COLO668 (cell line): ENCODE results near the gene HOXB4.

Experiments used
- DNase-seq: peaks from one replicate; lab custom pipeline; 2025; ENCODE audit not compliant: unreplicated experiment; lab: John Stamatoyannopoulos, UW

The HOXB4 gene

DNA sequence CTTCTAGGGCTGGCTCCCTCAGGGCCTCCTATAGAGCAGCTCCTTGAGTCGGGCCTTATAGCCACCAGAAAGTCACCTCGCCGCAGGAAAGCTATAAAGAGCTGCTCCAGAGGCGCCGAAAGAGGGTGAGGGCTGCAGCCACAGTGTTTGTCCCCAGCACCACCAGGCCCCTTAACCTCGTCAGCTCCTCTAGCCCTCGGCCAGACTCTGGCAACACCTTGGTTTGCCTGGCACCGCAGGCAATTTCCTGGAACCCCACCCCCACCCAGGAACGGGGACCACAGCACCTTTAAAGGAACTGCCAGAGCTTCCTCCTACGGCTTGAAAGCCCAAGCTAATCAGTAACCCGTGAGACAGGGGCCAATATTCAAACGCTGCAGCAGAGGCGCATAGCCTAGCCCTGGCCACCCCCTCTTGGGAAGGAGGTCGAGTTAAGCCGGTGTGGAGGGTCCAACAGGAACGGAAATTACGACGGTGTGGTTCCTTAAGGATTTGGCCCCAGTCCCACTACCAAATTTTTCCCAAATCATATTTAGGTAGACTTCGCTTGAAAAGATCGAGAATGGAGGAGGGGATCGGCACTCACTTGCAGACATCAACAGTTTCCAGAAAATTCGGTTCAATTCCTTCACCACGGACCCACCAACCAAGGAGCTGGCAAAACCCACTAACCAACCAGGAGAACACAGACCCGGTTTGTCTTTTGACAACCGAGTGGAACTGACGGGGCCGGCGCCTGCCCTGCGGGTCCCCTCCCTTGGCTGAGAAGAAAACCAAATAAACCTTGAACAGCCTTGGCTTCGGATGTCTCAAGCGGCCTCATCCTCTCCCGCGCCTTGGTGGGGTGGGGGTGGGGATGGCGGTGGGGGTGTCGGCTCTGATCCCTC lies 23.6 kb upstream of the HOXB4 start:
- DNase-seq = peak; percentile 61

DNA sequence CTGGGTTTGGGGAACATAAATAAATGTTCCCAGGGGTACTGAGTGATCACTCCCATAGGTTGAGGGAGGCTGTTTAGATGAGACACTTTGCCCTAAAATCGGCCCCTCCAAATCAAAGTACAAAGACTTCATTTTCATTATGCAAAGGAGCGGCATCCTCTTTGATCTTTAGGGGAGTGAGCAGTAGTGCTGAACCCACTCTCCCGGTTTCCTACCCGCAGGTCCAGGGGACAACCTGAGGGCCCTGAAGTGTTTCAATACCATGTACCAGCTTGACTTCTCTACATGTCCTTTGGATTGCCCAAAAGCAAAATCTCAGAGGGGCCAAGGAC lies 23.0 kb upstream of the HOXB4 start:
- DNase-seq = no peak

DNA sequence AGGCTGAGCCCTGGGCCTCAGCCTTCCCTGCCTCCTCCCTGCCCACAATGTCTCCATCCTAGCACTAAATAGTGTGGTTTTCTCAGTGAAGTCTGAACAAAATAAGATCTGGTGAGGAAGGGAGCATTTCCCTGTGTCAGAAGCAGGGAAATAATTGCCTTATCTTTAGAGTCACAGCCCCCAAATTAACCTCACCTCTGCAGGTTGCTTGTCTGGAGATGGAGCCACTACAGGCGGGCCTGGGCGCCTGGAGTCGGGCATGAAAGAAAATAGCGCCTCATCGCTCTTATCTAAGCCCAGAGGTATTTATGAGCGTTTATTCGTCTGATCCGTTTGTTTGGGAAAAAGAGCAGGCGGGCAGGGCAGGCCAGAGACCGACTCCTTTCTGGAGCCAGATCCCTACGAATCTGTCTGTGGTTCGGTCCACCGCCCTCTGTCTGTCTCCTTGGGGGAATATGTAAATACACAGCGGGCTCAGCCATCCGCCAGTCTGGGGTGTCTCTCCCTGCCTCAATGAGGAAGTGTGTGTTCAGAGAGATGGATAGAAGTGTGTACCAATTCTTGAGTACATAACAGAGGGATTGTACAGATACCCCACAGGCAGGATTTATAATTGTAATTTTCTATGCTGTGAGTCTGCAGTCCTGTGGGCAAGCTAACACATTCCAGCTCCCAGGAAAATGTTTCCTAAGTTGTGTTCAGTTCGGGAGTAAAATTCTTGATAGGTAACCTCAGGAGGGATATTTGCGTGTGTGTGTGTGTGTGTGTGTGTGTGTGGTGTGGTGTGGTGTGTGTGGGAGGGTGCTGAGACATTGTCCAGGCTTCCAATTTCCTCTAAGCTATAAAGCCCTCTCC lies 22.3 kb upstream of the HOXB4 start:
- peak; percentile 17 for DNase-seq

DNA sequence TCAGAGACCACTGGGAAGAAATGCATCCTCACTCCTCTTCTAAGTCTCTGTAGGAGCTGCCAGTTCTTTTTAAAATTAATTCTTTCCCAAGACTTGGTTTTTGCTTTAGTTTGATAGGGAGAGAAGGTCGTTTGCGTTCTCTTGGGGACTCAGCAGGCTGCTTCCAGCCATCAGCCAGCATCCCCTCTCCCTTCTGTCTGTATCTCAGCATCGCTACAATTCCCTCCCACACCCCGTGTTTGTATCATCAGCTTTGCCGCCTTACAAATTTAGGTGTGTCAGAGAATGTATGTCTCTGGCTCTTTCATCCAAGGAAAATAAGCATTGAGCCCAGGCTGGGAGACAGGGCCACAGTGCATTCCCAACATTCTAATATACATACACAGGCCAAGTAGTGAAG lies 21.2 kb upstream of the HOXB4 start:
- DNase-seq = no peak

DNA sequence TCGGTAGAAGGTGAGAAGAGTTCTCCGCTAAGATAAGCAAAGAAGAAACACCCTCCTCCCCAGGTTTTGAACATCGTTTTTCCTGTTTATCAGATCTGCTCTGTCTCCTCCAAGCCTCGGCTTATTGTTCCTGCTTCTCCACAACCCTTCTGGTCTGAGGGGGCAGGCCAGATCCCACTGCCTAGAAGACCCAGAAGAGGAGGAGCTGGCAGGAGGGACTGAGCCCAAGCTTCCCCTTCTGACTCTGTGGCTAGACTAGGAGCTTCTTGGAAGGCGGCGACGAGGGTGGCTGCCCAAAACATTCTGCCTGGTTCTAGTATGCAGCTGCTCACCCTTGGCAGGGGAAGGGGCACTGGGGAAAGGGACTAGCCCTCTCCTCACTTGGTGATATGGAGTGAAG lies 20.6 kb upstream of the HOXB4 start:
- DNase-seq = no peak

DNA sequence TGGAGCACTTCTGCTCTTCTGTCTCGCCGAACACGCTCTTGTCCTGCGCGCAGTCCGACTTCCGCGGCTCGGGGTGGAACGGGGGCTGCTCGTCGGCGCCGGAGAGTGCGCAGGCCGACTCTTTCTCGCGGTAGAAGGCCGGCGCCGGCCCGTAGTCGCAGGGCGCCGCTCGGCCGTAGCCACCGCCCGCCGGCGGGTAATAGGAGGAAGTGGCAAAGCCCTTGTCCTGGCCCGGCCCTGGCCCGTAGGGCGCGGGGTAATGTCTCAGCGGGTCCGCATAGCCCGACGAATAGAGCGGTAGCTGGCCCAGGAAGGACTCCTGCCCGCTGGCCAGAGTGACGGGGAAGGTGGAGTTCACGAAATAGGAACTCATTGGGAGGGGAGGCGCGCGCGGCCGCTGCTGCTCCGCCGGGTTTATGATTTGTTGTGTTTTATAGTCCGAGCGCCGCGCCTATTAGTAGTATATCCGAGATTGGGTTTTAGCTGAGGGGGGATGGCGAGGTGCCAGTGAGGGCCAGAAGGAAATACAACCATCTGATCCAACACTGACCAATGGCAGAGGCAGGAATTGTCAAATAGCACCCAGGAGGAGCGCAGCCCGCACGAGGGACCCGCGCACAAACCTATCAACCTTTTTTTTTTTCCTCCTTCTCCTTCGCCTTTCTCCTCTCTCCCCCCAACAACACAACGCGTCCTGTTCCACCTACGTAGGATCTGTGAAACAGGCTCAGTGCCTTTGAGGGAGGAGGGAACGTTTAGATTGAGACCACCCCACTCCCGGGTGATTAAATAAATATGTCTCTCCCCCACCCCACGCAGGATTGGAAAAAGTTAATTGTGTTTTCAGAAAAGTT lies 19.9 kb upstream of the HOXB4 start:
- DNase-seq = peak; percentile 73

DNA sequence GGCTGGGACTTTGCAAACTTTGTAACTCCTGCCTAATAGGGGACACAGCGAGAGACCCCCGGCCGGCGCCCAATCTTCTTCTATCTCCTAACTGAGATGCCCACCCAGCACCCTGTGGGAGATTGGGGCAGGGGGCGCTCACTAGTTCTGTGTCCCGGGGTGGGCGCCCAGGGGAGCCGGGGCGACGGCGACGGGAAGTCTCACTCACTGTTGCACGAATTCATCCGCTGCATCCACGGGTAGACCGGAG lies 19.3 kb upstream of the HOXB4 start:
- DNase-seq = no peak

DNA sequence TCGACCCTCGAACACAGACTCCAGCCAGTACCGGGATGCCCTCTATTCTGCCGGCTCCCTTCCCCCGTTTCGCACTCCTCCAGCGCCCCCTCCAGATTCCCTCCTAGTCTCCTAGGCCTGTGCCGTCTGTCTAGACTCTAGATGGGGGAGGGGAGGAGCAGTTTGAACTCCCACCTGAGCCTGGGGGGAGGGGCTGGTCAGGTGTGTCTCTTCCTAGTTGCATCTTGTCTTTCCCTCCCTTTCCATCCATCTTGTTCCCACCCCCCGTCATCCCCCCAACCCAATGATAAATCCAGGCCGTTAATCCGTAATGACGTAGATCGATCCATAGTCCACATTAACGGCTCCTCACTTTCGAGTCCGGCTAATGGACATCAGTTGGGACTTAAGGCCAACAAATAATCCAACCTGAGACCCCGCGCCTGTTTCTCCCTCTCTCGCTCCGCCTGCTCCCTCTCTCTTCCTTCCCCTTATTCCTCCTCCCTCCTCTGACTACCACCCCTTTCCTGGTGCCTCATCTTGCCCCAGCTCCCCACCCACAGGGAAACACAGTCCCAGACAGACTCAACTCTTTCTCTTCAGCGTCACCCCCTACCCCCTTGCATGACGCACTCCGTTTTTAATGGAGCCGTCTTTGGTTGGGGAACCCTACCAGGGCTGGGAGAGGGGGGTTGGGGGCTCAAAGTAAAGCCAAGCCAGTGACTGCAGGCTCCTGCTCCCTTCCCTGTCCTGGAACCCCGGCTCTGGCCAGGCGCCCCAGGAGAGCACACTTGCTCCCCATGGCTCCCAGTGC lies 18.8 kb upstream of the HOXB4 start:
- peak; percentile 77 for DNase-seq

DNA sequence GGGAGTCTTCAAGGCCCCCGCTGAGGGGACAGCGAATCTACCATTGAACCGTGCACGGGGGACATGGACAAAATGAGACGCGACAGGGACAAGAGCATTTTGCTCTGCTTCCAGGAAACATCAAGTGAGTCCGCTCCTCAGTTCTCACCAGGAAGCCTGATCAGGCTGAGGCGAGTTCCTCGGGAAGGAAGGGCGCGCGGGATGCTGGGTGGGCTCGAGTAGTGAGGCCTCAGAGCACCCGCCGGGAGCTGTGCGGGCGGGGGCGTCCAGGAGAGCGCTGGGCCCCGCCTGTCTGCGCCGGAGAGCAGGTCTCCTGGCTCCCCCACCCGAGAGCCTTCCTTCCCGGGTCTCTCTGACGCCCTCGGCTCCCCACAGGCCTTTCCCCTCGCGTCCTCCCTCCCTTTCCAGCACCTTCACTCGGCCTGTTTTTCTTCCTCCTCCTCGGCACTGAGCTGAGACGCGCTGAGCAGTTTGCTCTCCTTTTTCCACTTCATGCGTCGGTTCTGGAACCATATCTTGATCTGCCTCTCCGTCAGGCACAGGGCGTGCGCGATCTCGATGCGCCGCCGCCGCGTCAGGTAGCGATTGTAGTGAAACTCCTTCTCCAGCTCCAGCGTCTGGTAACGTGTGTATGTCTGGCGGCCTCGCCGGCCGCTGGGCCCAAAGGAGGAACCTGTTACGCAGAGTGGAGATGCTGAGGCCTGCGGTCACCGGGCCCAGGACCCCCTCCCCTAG lies 18.0 kb upstream of the HOXB4 start:
- DNase-seq = peak; percentile 69

DNA sequence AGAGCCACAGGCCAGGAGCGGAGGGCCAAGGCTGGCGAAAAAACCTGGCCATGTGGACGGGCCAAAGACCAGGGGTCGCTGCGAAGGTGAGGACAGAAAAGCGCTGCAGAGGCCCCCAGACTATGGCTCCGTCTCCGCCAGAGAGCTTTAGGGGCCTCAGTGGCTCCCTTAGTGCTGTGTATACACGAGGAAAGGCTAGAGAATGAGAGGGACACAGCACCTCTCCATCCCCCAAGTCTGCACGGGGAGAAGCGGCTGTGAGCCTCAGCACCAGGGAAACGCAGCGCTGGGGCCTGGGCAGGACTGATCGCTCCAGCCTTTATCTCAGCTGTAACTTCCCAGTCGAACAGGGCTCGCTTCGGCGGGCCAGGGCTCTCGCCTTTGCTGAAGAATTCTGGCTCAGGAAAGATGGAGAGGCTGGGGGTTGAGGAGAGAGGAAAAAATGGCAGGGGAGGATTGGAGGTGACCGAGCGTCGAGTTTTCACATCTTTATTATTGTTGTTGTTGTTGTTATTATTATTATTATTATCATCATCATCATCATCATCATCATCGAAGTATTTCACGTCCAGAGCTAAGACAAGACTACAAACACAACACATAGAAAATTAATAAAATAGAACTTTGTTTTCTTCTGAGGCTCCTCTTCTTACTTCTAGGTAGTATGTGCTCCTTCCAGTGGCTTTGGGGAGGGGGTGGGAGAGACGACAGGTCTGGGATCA lies 17.3 kb upstream of the HOXB4 start:
- DNase-seq = peak; percentile 32

DNA sequence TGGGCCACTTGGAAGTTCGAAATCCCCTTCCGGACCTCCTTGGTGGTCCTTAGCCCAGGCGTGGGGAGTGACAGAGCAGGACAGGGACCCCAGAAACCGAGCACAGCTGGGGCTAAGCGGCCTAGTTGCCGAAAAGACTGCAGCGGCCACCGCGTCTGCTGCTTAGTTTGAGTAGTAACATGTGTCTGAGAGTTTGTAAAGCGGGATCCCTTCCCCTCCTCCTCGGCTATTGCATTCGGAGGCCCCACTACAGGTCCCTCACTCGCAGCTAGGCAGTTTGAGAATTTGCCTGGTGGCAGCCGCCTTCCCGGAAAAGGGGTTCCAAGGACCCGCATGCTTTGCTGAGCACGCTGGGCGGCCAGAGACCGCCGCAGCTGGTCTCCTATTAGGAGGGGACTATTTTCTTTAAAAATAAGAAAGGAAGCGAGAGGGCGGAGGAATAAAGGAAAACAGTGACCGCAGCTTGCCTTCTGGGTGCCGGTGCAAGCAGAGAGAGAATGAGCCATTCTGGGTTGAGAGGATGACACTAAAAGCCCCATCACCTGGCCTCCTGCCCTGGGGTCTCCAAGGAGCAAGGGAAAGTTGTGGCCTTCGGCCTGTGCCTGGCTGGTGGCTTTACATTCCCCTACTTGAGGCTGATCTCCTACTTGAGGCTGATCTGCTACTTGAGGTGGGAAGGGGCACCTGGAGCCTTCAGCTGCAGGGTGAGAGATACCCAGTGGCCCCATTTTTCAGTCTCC lies 16.6 kb upstream of the HOXB4 start:
- DNase-seq = peak; percentile 53

DNA sequence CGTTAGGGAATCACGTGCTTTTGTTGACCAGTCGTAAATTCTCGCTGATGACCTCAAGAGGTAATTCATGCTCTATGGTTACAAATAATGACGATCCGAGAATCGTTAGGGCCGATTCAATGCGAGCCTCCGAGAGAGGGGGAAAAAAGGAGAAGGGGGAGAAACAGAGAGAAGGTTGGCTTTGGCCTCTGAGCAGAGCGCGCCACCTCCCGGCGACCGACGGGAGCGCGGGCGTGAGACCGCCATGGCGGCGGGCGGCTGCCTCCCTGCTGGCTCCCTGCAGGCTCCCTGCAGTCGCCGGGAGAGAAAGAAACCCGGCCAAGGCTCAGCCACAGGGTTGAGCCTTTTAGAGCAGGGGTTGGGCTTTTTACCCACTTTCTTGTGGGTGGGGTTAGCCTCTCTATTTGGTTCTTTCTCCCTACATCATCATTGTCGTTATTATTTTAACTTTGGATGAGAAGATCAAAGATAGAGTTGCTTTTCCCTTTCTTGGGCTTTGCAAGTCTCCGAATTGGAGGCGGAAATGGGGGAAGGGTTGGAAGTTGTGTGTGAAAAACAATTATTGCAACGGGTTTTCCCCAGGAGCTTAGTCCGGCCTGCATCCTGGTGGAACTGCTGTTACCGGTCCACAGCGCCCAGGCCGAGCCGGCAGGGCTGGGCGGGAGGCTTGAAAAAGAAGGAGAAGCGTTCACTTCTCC lies 15.8 kb upstream of the HOXB4 start:
- DNase-seq = peak; percentile 85

DNA sequence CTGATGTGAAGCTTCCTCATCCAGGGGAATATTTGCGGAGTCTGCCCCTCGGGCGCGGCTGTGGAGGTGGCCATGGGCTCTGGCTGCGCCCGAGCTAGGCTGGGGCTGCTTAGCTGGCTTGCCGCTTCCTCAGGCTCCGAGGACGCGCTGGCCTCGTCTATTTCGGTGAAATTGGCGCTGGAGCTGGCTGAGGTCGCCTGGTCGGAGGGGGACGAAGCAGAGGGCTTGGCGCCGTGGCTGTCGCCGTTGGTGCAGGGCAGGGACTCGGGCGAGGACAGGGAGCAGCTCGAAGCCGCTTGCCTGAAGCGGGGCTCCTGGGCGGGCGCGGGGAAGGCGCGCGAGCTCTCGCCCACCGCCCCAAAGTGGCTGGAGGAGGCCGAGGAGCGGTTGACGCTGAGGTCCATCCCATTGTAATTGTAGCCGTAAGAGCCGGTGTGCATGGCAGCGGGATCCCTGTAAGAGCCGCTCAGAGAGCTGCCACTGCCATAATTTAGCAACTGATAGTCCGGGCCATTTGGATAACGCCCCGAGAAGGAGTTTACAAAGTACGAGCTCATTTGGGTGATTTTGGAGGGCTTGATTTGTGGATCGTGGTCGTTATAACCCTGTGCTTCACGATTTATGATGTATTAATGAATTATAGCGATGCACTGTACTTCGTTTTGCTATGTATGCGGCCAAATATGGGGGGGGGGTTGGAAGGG lies 15.1 kb upstream of the HOXB4 start, which contains the start of gene HOXB5:
Gene HOXB5 (minus strand): TSS at position 654 of the 704 bp plus-strand sequence. CDS start 97 bp downstream, at position 557.
- peak; percentile 58 for DNase-seq

DNA sequence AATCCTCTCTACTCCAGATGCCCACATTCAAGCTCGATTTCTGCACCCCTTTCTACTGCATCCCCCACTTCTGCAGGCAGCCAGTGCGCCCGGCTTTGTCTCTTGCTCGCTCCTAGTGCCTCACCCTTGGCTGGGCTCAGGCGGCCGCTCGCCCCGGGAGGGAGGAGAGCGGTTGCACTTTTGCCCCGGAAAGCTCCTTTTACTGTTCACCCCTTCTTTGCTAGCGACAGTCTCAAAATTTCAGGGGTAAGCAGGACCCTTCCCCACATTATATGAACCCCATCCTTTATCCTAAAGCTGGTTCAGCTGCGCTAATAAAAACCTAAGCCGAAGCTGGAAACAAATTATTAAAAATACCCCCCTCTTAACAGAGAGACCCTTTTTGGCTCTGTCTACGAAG lies 14.4 kb upstream of the HOXB4 start:
- DNase-seq = peak; percentile 55

DNA sequence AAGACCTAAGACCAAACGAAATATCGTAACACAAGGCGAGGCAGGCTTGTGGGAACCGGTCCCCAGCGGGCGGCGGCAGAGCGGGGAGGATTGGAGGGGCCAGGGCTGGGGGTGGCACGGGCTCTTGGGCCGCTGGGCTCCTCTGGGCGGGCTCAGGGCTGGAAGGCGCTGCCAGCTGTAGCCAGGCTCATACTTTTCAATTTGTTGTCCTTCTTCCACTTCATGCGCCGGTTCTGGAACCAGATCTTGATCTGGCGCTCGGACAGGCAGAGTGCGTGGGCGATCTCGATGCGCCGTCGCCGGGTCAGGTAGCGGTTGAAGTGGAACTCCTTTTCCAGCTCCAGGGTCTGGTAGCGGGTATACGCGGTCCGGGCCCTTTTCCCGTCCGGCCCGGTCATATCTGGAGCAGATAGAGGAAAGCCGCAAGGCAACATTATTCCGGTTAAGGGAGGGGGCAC lies 13.9 kb upstream of the HOXB4 start:
- peak; percentile 60 for DNase-seq

DNA sequence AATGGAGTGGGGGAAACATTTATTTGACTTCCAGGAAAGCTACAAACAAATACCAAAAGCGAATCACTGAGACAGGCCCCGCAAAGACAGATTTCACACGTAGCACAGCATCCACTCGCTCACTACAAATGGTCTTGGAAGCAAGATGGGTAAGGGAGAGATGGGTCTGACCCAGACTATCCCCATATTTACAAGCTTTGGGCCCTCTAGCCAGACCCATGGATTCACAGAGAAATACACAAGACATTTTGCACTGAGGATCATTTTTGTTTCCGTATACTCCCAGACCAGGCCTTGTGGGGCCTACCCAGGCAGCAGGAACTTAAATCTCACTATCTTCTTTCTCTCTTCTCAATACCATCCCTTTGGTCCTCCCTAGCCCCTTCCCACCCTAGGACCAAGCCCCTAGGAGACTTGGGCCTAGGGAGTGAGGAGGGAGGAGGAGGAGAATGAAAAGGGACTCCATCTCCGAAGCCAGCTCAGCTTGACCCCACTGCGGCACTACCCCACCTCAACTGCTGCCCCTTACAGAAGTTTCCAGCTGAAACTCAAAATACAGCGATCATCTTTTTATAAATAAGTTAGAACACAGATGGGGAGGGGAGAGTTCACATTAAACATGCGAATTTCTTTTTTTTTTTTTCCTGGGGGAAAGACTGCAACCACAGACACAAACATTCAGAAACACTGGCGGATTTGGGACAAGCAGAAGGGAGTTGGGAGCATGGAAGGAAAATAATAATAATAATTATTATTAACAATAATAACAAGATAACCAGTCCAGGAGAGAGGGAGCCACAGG lies 13.3 kb upstream of the HOXB4 start:
- no peak for DNase-seq
